Inflammatory macrophage (primary cell): Measurements from ENCODE around the gene FABP7.

Experiments
- DNase-seq, 2 donors: peaks; one replicate each; pipeline ENCODE4 v3.0.0-alpha.2; 2020 to 2022

Gene FABP7

DNA sequence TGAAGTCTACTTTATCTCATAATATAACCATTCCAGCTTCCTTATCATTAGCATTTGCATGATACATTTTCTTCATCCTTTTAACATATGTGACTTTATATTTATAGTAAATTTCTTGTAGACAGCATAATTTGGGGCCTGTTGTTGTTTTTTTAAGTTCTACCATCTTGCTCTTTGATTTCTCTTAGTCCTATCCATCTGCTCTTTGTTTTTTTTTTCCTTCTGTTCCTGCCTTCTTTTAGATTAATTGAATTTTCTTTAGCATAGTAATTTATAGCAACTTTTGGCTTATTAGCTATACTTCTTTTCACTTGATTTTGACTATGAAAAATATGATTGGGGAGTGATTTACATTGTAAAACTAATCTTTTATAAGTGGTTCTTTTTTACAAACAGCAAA is 19.2 kb upstream of the FABP7 start:
- no peak for DNase-seq

DNA sequence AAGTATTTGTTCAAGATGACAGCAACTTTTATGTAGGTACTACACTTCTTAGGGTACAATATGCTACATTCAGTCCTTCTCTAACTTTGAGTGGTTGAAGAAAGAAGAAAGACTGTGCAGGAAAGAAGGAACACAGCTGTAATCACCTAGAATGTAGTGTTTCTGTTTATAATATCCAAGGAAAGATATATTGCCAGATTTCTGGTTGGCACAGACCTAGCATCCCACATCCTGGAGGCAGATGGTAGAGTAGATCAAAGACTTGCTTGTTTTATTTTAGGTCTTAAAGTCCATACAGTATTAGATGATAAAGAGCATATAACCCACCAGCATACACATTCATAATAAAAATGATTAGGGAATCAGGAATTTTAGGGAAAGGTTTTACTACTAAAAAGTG is 13.3 kb upstream of the FABP7 start:
- DNase-seq: no peak

GRCh38 chr6:122770835-122771601 is 8.5 kb upstream of the FABP7 start:
- DNase-seq: peak; percentile 70 to 98

DNA sequence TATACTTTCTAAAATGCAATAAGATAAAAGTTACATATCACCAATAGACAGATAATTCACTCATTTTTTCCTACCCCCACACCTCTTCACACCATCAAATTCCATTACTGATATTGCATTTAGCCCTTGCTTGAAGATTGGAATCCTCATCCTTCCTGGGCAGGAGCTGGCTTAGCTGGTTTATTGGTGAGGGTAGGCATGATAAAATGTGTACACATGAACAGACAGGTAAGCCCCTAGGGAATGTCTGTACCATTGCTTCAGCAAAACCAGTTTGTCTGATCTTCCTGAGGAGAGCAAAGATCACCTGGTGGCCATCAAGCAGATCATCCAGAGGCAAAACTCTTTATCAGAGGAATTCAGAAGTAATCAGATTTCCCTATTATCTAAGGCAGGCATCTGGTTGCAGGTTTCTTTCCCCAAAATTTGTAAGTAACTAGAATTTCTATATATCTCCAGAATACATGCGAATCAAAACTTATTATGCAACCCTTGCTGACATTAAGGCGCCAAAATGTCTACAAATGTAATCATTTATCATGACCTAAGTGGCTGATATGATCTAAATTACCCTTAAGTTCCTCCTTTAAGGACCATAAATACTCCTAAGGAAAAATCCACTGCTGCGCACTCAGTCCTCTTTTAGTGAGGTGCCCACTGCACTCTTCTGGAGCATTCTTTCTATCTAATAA is 6.6 kb upstream of the FABP7 start:
- DNase-seq: no peak

DNA sequence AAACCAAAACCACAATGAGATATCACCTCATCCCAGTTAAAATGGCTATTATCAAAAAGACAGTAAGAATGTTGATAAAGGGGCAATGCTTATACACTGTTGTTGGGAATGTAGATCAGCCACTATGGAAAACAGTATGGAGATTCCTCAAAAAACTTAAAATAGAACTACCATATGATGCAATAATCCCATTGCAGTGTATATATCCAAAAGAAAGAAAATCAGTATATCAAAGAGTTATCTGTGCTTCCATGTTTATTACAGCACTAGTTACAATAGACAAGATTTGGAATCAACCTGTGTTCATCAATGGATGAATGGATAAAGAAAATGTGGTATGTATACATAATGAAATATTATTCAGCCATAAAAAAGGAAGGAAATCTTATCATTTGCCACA is 3.5 kb upstream of the FABP7 start:
- DNase-seq: no peak

- no peak for DNase-seq
Observed at GRCh38 chr6:122778302-122778701, 1.2 kb upstream of the FABP7 start.

GRCh38 chr6:122778985-122779661 is 393 bp upstream of the FABP7 start:
- DNase-seq: no peak

DNA sequence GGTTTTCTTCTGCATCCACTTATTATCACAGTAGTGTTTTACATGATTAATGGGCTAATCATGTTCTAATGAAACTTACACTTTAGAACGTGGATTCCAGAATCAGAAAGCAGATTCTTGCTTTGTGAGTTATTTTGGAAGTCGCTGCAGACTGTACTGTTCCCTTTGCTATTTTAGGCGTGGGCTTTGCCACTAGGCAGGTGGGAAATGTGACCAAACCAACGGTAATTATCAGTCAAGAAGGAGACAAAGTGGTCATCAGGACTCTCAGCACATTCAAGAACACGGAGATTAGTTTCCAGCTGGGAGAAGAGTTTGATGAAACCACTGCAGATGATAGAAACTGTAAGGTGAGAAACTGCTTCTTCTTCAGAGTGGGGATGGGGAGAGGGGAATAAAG is 598 bp downstream of the FABP7 start:
- DNase-seq: no peak

DNA sequence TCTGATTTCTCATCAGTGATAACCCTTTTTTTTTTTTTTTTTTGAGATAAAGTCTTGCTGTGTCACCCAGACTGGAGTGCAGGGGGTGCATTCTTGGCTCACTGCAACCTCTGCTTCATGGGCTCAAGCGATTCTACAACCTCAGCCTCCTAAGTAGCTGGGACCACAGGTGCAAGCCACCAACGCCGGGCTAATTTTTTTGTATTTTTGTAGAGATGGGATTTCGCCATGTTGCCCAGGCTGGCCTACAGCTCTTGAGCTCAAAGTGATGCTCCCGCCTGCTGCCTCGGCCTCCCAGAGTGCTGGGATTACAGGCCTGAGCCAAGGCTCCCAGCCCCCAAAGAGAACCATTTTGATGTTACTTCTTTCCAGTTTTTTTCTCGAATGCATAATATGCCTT is 2.2 kb downstream of the FABP7 start:
- no peak for DNase-seq

GRCh38 chr6:122783401-122783800 is 3.9 kb downstream of the FABP7 start:
- no peak for DNase-seq

DNA sequence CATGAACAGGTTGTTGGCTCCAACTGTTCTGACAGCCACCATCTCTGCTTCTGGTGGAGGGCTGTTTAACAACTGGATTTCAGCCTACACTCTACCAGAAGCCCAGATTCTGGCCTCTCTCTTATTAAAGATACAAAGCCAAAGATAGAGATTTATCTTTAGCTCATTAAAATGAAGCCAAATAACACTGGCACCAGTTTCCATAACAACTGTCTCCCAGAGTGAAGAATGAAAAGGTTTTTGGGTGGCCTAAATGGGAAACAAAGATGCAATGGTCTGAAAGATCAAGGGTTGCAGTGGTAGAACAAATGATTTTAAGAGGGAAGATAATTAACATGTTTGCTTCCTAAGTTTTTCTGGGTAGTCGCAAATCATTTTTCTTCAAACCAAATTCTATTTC is 6.4 kb downstream of the FABP7 start:
- no peak for DNase-seq

DNA sequence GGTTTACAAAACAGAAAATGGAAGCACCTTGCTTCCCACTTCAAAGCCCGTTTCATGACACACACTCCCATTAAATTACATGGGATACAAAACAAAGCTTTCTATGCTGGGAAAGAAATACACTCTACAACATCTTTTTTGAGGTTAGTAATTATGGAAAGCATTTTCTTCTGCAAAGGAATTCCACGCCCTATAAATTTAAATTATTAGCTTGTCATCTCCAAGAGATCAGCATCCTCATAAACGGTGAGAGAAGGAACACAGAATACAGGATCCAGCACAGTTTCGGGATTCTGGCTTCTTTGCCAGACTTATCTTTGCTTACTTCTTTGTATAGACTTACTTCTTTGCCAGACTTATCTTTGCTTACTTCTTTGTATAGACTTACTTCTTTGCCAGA is 8.2 kb downstream of the FABP7 start:
- no peak for DNase-seq

DNA sequence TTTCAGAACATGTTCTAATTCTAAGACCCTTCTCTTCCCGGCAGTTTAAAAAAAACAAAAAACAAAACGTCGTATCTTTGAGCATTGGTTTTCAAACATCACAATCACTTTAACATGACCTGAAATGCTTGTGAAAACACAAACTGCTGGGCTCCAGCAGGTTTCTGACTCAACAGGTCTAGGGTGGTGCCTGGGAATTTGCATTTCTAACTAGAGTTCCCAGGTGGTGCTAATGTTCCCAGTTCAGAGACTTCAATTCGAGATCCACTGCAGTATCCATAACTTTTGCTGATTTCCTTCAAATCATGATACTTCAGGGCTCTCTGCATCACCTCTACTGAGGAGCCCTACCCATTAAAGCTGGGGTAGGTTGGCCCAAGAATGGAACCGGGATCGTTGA is 8.7 kb downstream of the FABP7 start:
- DNase-seq: no peak

GRCh38 chr6:122788663-122789181 is 9.2 kb downstream of the FABP7 start:
- no peak for DNase-seq

- peak; percentile 54 to 65 for DNase-seq
Observed at GRCh38 chr6:122789182-122790027, 9.9 kb downstream of the FABP7 start, which contains the start of gene SMPDL3A. TSS of gene SMPDL3A (plus strand) at chr6:122789258. CDS start at chr6:122789347, 89 bp downstream.

DNA sequence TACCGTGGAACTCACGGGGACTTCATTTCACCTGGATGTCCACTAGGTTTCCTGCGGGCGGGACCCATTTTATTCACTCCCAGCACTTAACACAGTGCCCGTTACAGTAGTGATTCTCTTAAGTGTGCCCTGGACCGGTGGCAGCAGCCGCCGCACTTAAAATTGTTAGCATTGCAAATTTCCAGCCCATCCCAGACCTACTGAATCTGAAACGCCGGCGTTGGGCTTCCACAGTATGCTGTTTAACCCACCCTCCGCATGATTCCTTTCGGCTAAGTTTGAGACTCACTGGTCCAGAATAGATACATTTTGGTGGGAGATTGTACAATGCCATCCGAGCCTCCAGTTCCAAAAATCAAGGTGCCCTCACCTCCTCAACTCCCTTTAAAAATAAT is 10.5 kb downstream of the FABP7 start:
- no peak for DNase-seq

DNA sequence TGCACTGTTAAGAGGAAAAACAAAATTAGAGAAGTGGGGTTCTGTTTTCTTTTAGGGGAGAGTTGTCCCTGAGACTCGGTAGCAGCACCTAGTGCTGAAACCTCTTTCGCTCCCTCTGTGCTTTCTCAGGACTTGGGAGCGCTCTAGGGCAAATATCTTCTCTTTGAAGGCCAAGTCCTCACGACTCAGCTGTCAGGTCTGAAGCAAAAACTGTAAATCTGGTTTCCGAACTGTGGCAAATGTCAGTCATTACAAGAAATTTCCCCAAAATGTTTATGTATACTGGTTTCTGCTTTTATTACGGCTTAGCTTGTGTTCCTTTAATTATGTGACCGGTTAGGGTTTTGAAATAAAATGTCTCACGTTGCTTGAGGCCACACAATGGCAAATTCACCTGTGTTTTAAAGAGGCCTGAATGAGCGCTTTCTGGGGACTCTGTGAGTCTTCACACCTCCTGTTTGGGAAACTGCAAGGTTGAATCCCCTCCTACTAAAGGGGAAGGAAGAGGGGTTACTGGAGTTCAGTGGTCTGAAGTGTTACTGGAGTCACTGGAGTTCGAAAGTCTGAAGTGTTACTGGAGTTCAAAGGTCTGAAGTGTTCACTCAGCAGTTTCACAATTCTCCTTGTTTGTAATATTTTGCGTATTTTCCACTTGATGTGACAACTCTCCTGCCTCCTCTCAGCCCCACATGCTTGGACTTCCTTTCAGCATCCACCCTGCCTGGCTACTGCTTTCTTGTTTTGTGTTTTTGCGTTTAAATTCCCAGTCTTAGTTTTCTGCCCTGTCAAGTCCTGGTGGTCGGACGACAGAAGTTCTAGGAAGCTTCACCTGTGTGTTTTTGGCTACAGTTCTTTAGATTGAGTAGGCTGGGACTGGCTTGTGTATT is 11.2 kb downstream of the FABP7 start:
- peak; percentile 70 to 92 for DNase-seq

DNA sequence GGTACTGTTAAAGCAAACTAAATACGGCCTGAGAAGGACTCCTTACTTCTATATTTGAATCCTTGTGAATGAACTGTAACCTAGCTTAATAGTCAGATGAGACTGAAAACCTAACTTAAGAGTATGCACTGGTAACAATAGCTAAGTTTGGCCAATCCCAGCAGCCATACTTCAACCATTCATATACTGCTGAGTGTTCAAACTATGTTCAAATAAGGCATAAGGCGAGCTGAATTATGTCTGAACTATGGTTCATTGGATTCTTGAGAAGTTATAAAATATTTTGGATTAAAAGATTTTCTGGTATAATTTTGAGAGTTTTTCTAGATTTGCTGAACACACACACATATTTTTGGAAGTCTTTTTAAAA is 11.8 kb downstream of the FABP7 start:
- DNase-seq: no peak

- no peak for DNase-seq
Observed at GRCh38 chr6:122792766-122793165, 13.2 kb downstream of the FABP7 start.

DNA sequence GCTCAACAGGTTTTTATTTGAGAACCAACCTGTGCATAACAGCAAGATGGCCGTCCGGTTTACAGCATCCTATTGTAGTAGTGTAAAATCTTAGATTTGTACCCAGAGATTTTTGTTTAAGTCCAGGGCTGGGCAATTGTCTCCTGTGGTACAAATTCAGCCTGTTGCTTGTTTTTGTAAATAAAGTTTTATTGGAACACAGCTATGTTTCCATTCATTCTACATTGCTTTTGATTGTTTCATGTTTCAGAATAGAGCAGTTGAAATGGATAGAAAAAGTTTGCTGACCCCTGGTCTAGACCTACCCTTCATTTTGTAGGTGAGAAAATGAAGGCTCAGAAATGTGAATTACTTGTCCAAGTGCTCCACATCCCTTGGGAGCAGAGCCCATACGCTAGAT is 18.0 kb downstream of the FABP7 start:
- DNase-seq: no peak

DNA sequence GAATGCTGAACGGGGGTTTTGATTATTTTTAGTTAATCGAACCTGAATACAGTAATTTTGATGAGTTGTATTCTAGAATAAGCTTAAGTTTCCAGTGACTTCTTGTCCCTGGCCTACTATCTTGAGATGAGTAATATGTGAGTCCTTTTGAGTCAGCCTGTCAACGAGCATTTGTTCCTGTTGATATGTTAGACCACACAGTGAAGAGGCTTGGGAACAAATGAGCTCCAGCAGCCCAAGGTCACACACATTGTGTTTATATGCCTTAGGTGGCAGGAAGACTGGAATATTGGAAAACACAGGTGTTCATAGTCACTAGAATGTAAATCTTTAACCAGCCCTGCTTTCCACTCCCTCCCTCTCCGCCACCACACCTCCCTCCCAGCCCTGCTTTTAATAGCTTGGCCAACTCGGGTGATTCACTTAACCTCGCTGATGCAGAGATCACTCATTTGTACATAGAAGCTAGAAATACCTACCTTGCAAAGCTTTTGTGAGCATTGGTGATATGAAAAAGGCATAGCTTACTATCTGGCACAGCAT is 18.7 kb downstream of the FABP7 start:
- DNase-seq: no peak
